ENCODE data around the gene DDC. TPM values are rescaled to one million over a fixed set of nuclear protein-coding genes. Genes with fewer than 3 reads are reported as not detected.
"Not testable (repeated sequence)": the region's sequence is repeated elsewhere in the genome, so short reads cannot be mapped to it uniquely, and the experiment has no call there.

DDC gene
- total RNA-seq, 4 donors from 2014 or later, result 0.44 to 0.79 (median 0.60) TPM; not detected in 1

- ATAC-seq (ENCODE audit: low FRiP score) (peak; percentile 73), DNase-seq (ENCODE audit: low spot score) (peak; percentile 74)
- peak in 2 of 3 donors; percentile 5 to 48 for TF ChIP-seq CTCF (IDR thresholded peaks at IDR 0.05)
Measured at GRCh38 chr7:50467817-50468610, 97.2 kb downstream of the DDC start.

- TF ChIP-seq CTCF (IDR thresholded peaks at IDR 0.05), result no peak
- ATAC-seq (ENCODE audit: low FRiP score) (no peak), DNase-seq (ENCODE audit: low spot score) (no peak)
Measured at GRCh38 chr7:50466815-50467585, 98.2 kb downstream of the DDC start.

GRCh38 chr7:50463035-50463434 is 102.2 kb downstream of the DDC start:
- DNase-seq (ENCODE audit: low spot score), result no peak
- TF ChIP-seq CTCF (IDR thresholded peaks at IDR 0.05), result no peak
- ATAC-seq (ENCODE audit: low FRiP score), result no peak

GRCh38 chr7:50462361-50462760 is 102.8 kb downstream of the DDC start:
- ATAC-seq (ENCODE audit: low FRiP score) (no peak), DNase-seq (ENCODE audit: low spot score) (no peak)
- TF ChIP-seq CTCF (IDR thresholded peaks at IDR 0.05), result no peak

- TF ChIP-seq CTCF (IDR thresholded peaks at IDR 0.05), result no peak
- DNase-seq (ENCODE audit: low spot score) (no peak), ATAC-seq (ENCODE audit: low FRiP score) (no peak)
Measured at GRCh38 chr7:50461695-50462094, 103.5 kb downstream of the DDC start.

GRCh38 chr7:50459183-50459582 is 106.0 kb downstream of the DDC start:
- not testable (repeated sequence) for DNase-seq (ENCODE audit: low spot score)

GRCh38 chr7:50458651-50459050 is 106.6 kb downstream of the DDC start:
- not testable (repeated sequence) for ATAC-seq (ENCODE audit: low FRiP score); DNase-seq (ENCODE audit: low spot score)

More at GRCh38 chr7:50459183-50459582, 106.0 kb downstream of the DDC start:
- ATAC-seq (ENCODE audit: low FRiP score), result not testable (repeated sequence)

All from omental fat pad (tissue), 4 donors.